K562 (cell line): ENCODE measurements around the gene IRAK2. TPM values are rescaled to one million over a fixed set of nuclear protein-coding genes. Genes with fewer than 3 reads are reported as not detected.

Source experiments
- ARNT ChIP-seq, 2 experiments: fragments of 450-650 bp; IDR thresholded peaks; 2 replicates each; pipeline ENCODE4 v1.6.1; 2016; ENCODE audit warnings: mild to moderate bottlenecking in 1 of 2
- CTBP1 ChIP-seq: fragments of 450-650 bp; IDR thresholded peaks from 2 replicates; pipeline ENCODE4 v1.6.1; 2016; ENCODE audit warnings: borderline replicate concordance
- DPF2 ChIP-seq: fragments of 450-650 bp; IDR thresholded peaks from 2 replicates; pipeline ENCODE4 v1.6.1; 2016
- ESRRA ChIP-seq: fragments of 450-650 bp; IDR thresholded peaks from 2 replicates; pipeline ENCODE4 v1.6.1; 2014; ENCODE audit warnings: low read depth, mild to moderate bottlenecking, moderate library complexity, borderline replicate concordance
- MTA3 ChIP-seq: fragments of 450-650 bp; formaldehyde crosslinking; IDR thresholded peaks from 2 replicates; pipeline ENCODE4 v1.6.1; 2017; ENCODE audit warnings: mild to moderate bottlenecking, borderline replicate concordance
- NBN ChIP-seq: fragments of 450-650 bp; IDR thresholded peaks from 2 replicates; pipeline ENCODE4 v1.6.1; 2016; ENCODE audit warnings: low read depth, mild to moderate bottlenecking
- NFIX ChIP-seq: fragments of 250-450 bp; sonication (Bioruptor Pico); IDR thresholded peaks from 2 replicates; pipeline ENCODE4 v1.4.0; 2020; ENCODE audit warnings: low read depth, mild to moderate bottlenecking, moderate library complexity
- POLR2B ChIP-seq: fragments of 450-650 bp; IDR thresholded peaks from 2 replicates; pipeline ENCODE4 v1.6.1; 2018; ENCODE audit warnings: low read depth; ENCODE audit not compliant: partially characterized antibody
- RFX1 ChIP-seq: fragments of 450-650 bp; IDR thresholded peaks from 2 replicates; pipeline ENCODE4 v1.6.1; 2016; ENCODE audit warnings: mild to moderate bottlenecking, moderate library complexity
- STAT5B ChIP-seq: fragments of 250-450 bp; sonication (Bioruptor Pico); IDR thresholded peaks from 2 replicates; pipeline ENCODE4 v1.8.0; 2021; ENCODE audit warnings: mild to moderate bottlenecking, inconsistent platforms
- TAF1 ChIP-seq: IDR thresholded peaks from 2 replicates; pipeline ENCODE4 v1.6.1; 2011; ENCODE audit warnings: mild to moderate bottlenecking, low read length, moderate library complexity; ENCODE audit not compliant: insufficient read depth, control insufficient read depth, severe bottlenecking; ENCODE audit errors: extremely low read depth
- ZBTB40 ChIP-seq, 2 experiments: fragments of 450-650 bp in 1 of 2; sonication (generic) in 1 of 2; formaldehyde crosslinking in 1 of 2; IDR thresholded peaks; 2 replicates each; pipeline versions ENCODE4 v1.7.1 to v1.9.0; 2016 to 2022; ENCODE audit warnings: inconsistent platforms in 1 of 2, mild to moderate bottlenecking in 1 of 2, missing genetic modification reagents in 1 of 2
- polyA plus RNA-seq, 8 experiments: library from polyadenylated mRNA; depleted of rRNA in 4 of 8; stranded (reverse) in 5 of 8; unstranded in 3 of 8; fragments of >200 nt; fragmentation: Nextera tagmentation in 2 of 8; fragmentation: Illumina TruSeq in 1 of 8; extraction: Ambion mirVana in 2 of 8; extraction: Trizol in 1 of 8; gene quantifications; 2 replicates each; pipeline versions ENCODE4 v1.2.1 to v1.2.3, GENCODE V29; 2011 to 2014; ENCODE audit warnings: inconsistent platforms in 1 of 8, missing spikeins in 1 of 8
- total RNA-seq, 7 experiments: library from RNA; depleted of rRNA in 6 of 7; stranded (reverse); fragments of >200 nt in 6 of 7; fragmentation: Illumina TruSeq in 2 of 7; extraction: Trizol in 2 of 7; gene quantifications; 2 replicates each; pipeline versions ENCODE4 v1.2.1 to v1.2.3, GENCODE V29; 2011 to 2021; ENCODE audit warnings: low replicate concordance in 1 of 7
- TF ChIP-seq, protein P1 (sequence below), 3 experiments: IDR thresholded peaks in 2 of 3; conservative IDR thresholded peaks in 1 of 3; 2 replicates each; pipeline ENCODE4 v1.5.1; 2011 to 2012; ENCODE audit warnings: low read length in 3 of 3, mild to moderate bottlenecking in 3 of 3, control low read depth in 2 of 3, improper control_type of control experiment in 1 of 3, inconsistent platforms in 1 of 3, low read depth in 1 of 3, mixed read lengths in 1 of 3, moderate library complexity in 1 of 3; ENCODE audit not compliant: insufficient read depth in 2 of 3

The IRAK2 gene
- total and polyA plus RNA-seq, 9 of the 15 experiments (the other 6 are each of a cell fraction or from before 2014, with no cell fraction given) = 0.42 to 4.4 (median 2.7) TPM

- TF ChIP-seq, protein P1, sequence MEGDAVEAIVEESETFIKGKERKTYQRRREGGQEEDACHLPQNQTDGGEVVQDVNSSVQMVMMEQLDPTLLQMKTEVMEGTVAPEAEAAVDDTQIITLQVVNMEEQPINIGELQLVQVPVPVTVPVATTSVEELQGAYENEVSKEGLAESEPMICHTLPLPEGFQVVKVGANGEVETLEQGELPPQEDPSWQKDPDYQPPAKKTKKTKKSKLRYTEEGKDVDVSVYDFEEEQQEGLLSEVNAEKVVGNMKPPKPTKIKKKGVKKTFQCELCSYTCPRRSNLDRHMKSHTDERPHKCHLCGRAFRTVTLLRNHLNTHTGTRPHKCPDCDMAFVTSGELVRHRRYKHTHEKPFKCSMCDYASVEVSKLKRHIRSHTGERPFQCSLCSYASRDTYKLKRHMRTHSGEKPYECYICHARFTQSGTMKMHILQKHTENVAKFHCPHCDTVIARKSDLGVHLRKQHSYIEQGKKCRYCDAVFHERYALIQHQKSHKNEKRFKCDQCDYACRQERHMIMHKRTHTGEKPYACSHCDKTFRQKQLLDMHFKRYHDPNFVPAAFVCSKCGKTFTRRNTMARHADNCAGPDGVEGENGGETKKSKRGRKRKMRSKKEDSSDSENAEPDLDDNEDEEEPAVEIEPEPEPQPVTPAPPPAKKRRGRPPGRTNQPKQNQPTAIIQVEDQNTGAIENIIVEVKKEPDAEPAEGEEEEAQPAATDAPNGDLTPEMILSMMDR (IDR thresholded peaks at IDR 0.05 in 2 of 3, conservative IDR thresholded peaks at IDR 0.05 in 1 of 3; ENCODE audit: insufficient read depth in 2 of 3, low read depth in 1 of 3, low read length in 3 of 3) = peak; percentile 77 to 93 (median 83)
- TF ChIP-seq TAF1 (no peak), MTA3 (0 out of 2 replicates have a peak, but pooled peaks have one; percentile 40), NBN (no peak), CTBP1 (0 out of 2 replicates have a peak, but pooled peaks have one; percentile 53), NFIX (CRISPR knock-in tag) (peak; percentile 36; the same call in 1 of the 2 replicates), ZBTB40 (IDR thresholded peaks at IDR 0.05) (0 out of 2 replicates have a peak, but pooled peaks have one; percentile 26), ZBTB40 (CRISPR knock-in tag; IDR thresholded peaks at IDR 0.05) (no peak), ARNT (IDR thresholded peaks at IDR 0.05) (peak in 1 of 2 experiments; percentile 63; a peak in 1 of 4 replicates), DPF2 (0 out of 2 replicates have a peak, but pooled peaks have one; percentile 32), ESRRA (peak; percentile 80), RFX1 (no peak), STAT5B (CRISPR knock-in tag) (no peak), POLR2B (no peak)
Observed at GRCh38 chr3:10224794-10225665, 60.3 kb downstream of the IRAK2 start (continued).
